Prostate gland (tissue), 2 donors: ENCODE results near the gene C2CD4C. TPM values are rescaled to one million over a fixed set of nuclear protein-coding genes. Genes with fewer than 3 reads are reported as not detected.
"Not testable (repeated sequence)": the region's sequence is repeated elsewhere in the genome, so short reads cannot be mapped to it uniquely, and the experiment has no call there.

Source experiments
- DNase-seq: peaks from one replicate; pipeline ENCODE4 v3.0.0-alpha.2; 2019; ENCODE audit warnings: low spot score
- H3K27ac ChIP-seq, 2 donors: fragments of 200-600 bp; sonication (generic); 2 replicates each; pipeline ENCODE4 v1.5.1; 2017 to 2019
- H3K27me3 ChIP-seq: fragments of 200-600 bp; sonication (generic); replicated peaks from 2 replicates; pipeline ENCODE4 v1.5.1; 2019; ENCODE audit not compliant: insufficient read depth
- H3K36me3 ChIP-seq, 2 donors: fragments of 200-600 bp; sonication (generic); 1 replicate in 1 of 2; 2 replicates in 1 of 2; pipeline versions ENCODE4 v1.5.1 to v1.8.1; 2017 to 2019
- H3K4me1 ChIP-seq: fragments of 200-600 bp; sonication (generic); replicated peaks from 2 replicates; pipeline ENCODE4 v1.5.1; 2019
- H3K4me3 ChIP-seq, 2 donors: fragments of 200-600 bp; sonication (generic); 2 replicates each; pipeline ENCODE4 v1.5.1; 2017 to 2019
- H3K9me3 ChIP-seq: fragments of 200-600 bp; sonication (generic); 2 replicates; pipeline ENCODE4 v1.5.1; 2017
- POLR2A ChIP-seq: fragments of 450-650 bp; IDR thresholded peaks from one replicate; pipeline ENCODE4 v1.6.1; 2016; ENCODE audit warnings: antibody characterized with exemption, mild to moderate bottlenecking
- POLR2AphosphoS5 ChIP-seq: sonication (generic); formaldehyde crosslinking; IDR thresholded peaks from one replicate; pipeline ENCODE4 v1.6.1; 2017; ENCODE audit warnings: antibody characterized with exemption
- WGBS: methylation state at CpG from one replicate; pipeline ENCODE4 v1.1.5; 2018; 5-methylcytosine and 5-hydroxymethylcytosine counted together
- intact Hi-C: fragments of 100-400 bp; cut with DNase I; formaldehyde crosslinking; loops from one replicate; pipeline ENCODE4 v1.14.2; 2022
- total RNA-seq, 2 donors: library from RNA; depleted of rRNA; stranded (reverse); fragments of >200 nt; gene quantifications; one replicate each; pipeline ENCODE4 v1.1.0, GENCODE V29; 2016
- TF ChIP-seq, protein P1 (sequence below), 4 experiments: fragments of 200-600 bp in 2 of 4; fragments of 450-650 bp in 2 of 4; sonication (generic) in 2 of 4; IDR thresholded peaks; 1 replicate in 3 of 4; 2 replicates in 1 of 4; pipeline ENCODE4 v1.5.1; 2016 to 2019; ENCODE audit warnings: antibody characterized with exemption in 4 of 4, mild to moderate bottlenecking in 2 of 4, moderate library complexity in 2 of 4

The C2CD4C gene
- total RNA-seq, 2 donors from 2014 or later = 0.59 to 3.1 TPM

DNA sequence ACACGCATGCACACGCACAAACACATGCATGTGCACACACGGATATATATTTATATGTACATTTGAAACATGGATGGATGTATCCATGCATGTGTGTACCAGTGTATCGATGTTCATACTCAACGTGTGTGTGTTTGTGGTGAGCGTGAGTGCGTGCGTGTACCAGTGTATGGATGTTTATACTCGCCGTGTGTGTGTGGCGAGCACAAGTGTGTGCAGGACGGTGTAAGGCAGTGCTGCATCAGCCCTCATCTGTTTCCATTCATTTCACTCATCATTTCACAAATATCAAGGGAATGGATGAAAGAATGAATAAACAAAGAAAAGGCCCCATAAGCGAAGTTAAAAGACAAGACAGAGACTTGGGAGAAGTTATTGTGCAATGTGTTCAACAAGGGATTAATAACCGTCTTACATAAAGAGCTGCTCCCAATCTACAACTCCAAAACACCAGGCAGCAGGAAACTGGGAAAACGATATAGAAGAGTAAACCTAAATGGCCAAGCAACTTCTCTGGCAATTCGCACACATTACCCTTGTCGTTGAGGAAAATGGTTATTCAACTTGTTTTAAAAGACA lies 42.7 kb downstream of the C2CD4C start:
- Histone ChIP-seq H3K9me3 (no peaks in the 10 kb centered on the region), H3K27me3 (no peaks in the 10 kb centered on the region), H3K4me1 (no peaks in the 10 kb centered on the region), H3K27ac (no peak overlapping the region), H3K36me3 (no peaks in the 10 kb centered on the region), H3K4me3 (no peak overlapping the region)
- no peak for DNase-seq
- TF ChIP-seq, protein P1, sequence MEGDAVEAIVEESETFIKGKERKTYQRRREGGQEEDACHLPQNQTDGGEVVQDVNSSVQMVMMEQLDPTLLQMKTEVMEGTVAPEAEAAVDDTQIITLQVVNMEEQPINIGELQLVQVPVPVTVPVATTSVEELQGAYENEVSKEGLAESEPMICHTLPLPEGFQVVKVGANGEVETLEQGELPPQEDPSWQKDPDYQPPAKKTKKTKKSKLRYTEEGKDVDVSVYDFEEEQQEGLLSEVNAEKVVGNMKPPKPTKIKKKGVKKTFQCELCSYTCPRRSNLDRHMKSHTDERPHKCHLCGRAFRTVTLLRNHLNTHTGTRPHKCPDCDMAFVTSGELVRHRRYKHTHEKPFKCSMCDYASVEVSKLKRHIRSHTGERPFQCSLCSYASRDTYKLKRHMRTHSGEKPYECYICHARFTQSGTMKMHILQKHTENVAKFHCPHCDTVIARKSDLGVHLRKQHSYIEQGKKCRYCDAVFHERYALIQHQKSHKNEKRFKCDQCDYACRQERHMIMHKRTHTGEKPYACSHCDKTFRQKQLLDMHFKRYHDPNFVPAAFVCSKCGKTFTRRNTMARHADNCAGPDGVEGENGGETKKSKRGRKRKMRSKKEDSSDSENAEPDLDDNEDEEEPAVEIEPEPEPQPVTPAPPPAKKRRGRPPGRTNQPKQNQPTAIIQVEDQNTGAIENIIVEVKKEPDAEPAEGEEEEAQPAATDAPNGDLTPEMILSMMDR (IDR thresholded peaks at IDR 0.05) = no peak
- TF ChIP-seq POLR2A (no peak), POLR2AphosphoS5 (no peak)
- intact Hi-C loops = no loop called here
- WGBS = 92% methylated on average over 17 of the region's 17 CpGs

DNA sequence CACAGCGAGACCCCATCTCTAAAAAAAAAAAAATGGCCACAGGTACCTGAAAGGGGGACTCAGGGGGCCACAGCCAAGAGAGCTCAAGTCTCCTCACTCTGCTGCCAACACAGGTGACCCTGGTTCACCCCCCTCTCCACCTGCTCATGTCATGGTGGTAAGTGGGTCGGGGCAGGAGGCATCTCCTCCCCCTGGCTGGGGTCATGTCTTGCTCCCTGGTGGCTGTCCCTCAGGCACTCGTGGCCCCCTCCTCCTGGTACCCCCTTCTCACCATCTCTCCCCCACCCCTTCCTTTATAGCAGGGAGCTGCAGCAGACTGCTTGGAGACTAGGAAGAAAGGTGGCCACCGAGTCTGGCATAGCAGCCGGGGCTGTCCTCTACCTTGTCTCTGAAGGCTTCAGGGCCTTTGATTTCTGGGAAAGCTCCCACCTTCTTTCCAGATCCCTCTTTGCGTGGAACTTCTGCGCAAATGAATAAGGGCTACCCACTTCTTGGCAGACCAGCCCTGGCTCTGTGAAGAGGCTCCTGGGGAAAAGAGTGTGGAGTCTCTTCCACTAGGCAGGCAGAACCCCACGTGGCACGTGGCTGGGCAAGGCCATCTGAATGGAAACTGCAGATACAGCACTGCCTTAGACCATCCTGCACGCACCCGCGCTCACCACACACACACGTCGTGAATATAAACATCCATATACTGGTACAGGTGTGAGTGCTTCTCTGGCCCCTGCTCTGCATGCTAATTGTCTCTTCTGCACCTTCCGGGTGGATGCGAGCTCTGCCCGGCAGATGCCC lies 44.3 kb downstream of the C2CD4C start:
- WGBS = 78% methylated on average over 16 of the region's 17 CpGs
- Histone ChIP-seq H3K4me1 (no peaks in the 10 kb centered on the region), H3K36me3 (no peaks in the 10 kb centered on the region), H3K9me3 (no peaks in the 10 kb centered on the region), H3K27me3 (no peaks in the 10 kb centered on the region), H3K4me3 (no peak overlapping the region), H3K27ac (no peak overlapping the region)
- intact Hi-C loops = no loop called here
- no peak for DNase-seq
- TF ChIP-seq, protein P1 (IDR thresholded peaks at IDR 0.05) = no peak
- no peak for TF ChIP-seq POLR2AphosphoS5
- TF ChIP-seq POLR2A = no peak

DNA sequence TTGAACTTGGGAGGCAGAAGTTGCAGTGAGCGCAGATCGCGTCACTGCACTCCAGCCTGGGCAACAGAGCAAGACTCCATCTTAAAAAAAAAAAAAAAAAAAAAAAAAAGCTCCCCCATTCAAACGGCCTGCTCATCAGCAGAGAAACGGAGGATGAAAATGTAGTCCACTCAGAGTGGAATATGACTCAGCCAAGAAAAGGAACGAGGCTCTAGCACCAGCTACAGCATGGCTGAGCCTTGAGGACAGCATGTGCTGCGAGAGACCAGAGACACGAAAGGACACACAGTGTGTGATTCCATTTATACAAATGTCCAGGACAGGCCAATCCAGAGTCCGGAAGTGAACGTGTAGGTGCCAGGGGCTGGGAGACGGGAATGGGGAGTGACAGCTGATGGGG lies 46.3 kb downstream of the C2CD4C start:
- TF ChIP-seq POLR2AphosphoS5 (no peak), POLR2A (no peak)
- TF ChIP-seq, protein P1 (IDR thresholded peaks at IDR 0.05) = no peak
- H3K9me3 ChIP-seq = no peaks in the 10 kb centered on the region
- H3K4me1 ChIP-seq = no peaks in the 10 kb centered on the region
- no peak overlapping the region for H3K27ac ChIP-seq
- intact Hi-C loops = no loop called here
- DNase-seq = no peak
- WGBS = 79% methylated on average over 11 of the region's 11 CpGs
- no peaks in the 10 kb centered on the region for H3K27me3 ChIP-seq
- no peaks in the 10 kb centered on the region for H3K36me3 ChIP-seq
- no peak overlapping the region for H3K4me3 ChIP-seq

DNA sequence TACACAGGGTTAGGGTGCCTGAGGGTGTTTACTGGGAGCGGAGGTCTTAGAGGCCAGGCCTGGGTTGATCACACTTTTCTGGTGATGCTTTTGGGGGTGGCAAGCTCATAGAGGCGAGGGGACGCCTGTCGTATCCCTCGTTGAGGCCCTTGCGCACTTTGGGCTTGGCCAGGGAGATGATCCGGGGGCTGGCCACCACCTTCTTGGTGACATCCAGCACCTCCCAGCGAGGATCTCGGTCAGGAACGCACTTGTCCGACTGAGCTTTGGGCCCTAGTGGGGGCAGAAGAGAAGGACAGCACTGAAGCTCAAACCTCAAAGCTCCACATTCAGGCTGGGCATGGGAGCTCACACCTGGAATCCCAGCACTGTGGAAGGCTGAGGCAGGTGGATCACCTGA lies 46.8 kb downstream of the C2CD4C start:
- H3K4me3 ChIP-seq = no peak overlapping the region
- no peak for DNase-seq
- intact Hi-C loops = no loop called here
- TF ChIP-seq, protein P1 (IDR thresholded peaks at IDR 0.05) = no peak
- no peak for TF ChIP-seq POLR2A
- TF ChIP-seq POLR2AphosphoS5 = no peak
- no peaks in the 10 kb centered on the region for H3K4me1 ChIP-seq
- H3K27me3 ChIP-seq = no peaks in the 10 kb centered on the region
- H3K9me3 ChIP-seq = no peaks in the 10 kb centered on the region
- H3K36me3 ChIP-seq = no peaks in the 10 kb centered on the region
- no peak overlapping the region for H3K27ac ChIP-seq
- WGBS = 92% methylated on average over 11 of the region's 11 CpGs

DNA sequence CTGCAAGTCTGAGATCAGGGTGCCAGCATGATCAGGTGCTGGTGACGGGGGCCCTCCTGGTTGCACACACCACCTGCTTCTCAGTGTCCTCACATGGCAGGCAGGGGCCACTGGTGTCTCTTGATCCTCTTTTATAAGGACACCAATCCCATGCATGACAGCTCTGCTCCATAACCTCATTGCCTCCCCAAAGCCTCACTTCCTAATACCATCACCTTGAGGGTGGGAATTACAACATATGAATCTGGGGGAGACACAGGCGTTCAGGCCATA lies 49.4 kb downstream of the C2CD4C start:
- no peaks in the 10 kb centered on the region for H3K36me3 ChIP-seq
- TF ChIP-seq, protein P1 (IDR thresholded peaks at IDR 0.05) = no peak
- no peak for TF ChIP-seq POLR2A
- TF ChIP-seq POLR2AphosphoS5 = no peak
- no peak for DNase-seq
- H3K27me3 ChIP-seq = no peaks in the 10 kb centered on the region
- H3K27ac ChIP-seq = no peak overlapping the region
- no peaks in the 10 kb centered on the region for H3K4me1 ChIP-seq
- H3K4me3 ChIP-seq = no peak overlapping the region
- intact Hi-C loops = no loop called here
- WGBS = 93% methylated on average over 2 of the region's 2 CpGs
- H3K9me3 ChIP-seq = no peaks in the 10 kb centered on the region

DNA sequence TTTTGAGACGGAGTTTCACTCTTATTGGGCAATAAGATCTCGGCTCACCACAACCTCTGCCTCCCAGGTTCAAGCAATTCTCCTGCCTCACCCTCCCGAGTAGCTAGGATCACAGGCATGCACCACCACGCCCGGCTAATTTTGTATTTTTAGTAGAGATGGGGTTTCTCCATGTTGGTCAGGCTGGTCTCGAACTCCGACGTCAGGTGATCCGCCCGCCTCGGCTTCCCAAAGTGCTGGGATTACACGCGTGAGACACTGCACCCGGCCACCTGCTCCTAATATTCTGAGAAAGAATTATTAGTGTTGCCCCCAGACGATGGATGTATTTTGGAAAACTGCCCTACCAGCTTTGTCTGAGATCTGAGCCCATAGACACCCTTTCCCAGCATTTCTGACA lies 53.4 kb downstream of the C2CD4C start:
- DNase-seq, H3K27ac ChIP-seq, intact Hi-C loops, H3K9me3 ChIP-seq, H3K36me3 ChIP-seq, H3K27me3 ChIP-seq, H3K4me1 ChIP-seq, H3K4me3 ChIP-seq: not testable (repeated sequence)
- 91% methylated on average over 15 of the region's 15 CpGs for WGBS
